HL-60 (cell line): Measurements from ENCODE around the gene TMEM121B.

ENCODE experiments used
- DNase-seq, 2 experiments: peaks; one replicate each; pipeline ENCODE4 v3.0.0-alpha.2; 2010 to 2020; ENCODE audit warnings: low read depth in 1 of 2, low spot score in 1 of 2
- H3K27ac ChIP-seq: fragments of 250-450 bp; sonication (Bioruptor Pico); replicated peaks from 2 replicates; pipeline ENCODE4 v1.5.1; 2020; ENCODE audit warnings: mild to moderate bottlenecking, moderate library complexity
- H3K27me3 ChIP-seq: fragments of 250-450 bp; sonication (Bioruptor Pico); 2 replicates; pipeline ENCODE4 v1.5.1; 2021; ENCODE audit warnings: mild to moderate bottlenecking, moderate library complexity; ENCODE audit not compliant: insufficient read depth, poor library complexity, severe bottlenecking
- H3K4me3 ChIP-seq: replicated peaks from 2 replicates; pipeline ENCODE4 v1.5.1; 2011; ENCODE audit warnings: mild to moderate bottlenecking, control low read depth, low read length; ENCODE audit not compliant: insufficient read depth
- GABPA ChIP-seq: IDR thresholded peaks from 2 replicates; pipeline ENCODE4 v1.6.1; 2012; ENCODE audit warnings: low read depth
- POLR2AphosphoS5 ChIP-seq: IDR thresholded peaks from 2 replicates; pipeline ENCODE4 v1.6.1; 2012; ENCODE audit warnings: low read depth
- SPI1 ChIP-seq: IDR thresholded peaks from 2 replicates; pipeline ENCODE4 v1.6.1; 2012; ENCODE audit warnings: low read depth, mild to moderate bottlenecking, borderline replicate concordance
- TF ChIP-seq, protein P1 (sequence below): IDR thresholded peaks from 2 replicates; pipeline ENCODE4 v1.6.1; 2012; ENCODE audit warnings: low read depth; ENCODE audit not compliant: insufficient replicate concordance
- TF ChIP-seq, protein P2 (sequence below): IDR thresholded peaks from one replicate; pipeline ENCODE4 v1.5.1; 2011; ENCODE audit warnings: low read length, control low read depth, inconsistent platforms; ENCODE audit not compliant: insufficient read depth

The TMEM121B gene

DNA sequence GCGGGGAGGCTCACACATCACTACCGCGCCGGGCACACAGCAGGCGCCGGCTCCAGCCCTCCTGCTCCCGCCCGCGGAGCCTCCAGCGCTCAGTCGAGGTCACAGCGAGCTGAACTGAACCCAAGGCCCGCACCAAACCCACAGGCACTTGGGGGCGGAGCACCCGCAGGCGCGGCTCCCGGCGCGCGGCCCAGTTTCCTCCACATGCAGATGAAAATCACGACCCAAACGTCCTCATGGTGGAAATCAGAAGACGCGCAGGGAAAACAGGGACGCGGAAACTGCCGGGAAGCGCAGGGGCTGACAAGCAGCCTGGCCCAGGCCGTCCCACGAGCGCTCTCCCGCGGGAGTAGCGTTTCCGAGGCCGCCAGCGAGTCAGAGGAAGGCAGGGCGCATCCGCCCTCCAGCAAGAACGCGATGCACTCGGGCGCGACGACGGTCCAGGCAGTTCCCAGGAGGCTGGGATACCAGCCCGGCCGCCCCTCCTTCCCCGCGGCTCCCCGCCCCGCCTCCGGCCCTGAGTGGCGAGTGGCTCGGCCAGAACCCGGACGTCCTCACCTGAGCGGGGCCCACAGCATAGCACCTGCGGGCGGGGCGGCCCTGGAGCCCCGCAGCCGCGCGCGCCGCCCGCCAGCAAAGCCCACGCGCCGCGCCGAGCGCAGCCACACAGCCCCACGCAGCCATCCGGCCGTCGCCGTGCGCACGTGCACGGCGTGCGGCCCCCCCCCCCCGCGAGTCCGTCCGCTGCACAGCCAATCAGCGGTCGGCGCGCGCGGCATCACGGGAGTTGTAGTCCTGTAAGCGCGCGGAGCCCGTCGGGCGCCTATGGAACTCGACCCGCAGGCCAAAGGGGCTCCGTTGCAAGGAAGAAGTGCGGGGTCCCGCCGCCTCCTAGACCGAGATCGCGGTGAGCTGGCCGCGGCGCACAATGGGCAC lies 37.7 kb upstream of the TMEM121B start, which contains the start of gene HDHD5:
TSS of gene HDHD5 (minus strand) at position 710 of the 936 bp plus-strand sequence. CDS start at position 684, 26 bp downstream.
- Histone ChIP-seq H3K27me3 (no peaks in the 10 kb centered on the region), H3K27ac (peak within 1 kb of the TSS; percentile 80), H3K4me3 (peak within 1 kb of the TSS; percentile 75)
- TF ChIP-seq, protein P1, sequence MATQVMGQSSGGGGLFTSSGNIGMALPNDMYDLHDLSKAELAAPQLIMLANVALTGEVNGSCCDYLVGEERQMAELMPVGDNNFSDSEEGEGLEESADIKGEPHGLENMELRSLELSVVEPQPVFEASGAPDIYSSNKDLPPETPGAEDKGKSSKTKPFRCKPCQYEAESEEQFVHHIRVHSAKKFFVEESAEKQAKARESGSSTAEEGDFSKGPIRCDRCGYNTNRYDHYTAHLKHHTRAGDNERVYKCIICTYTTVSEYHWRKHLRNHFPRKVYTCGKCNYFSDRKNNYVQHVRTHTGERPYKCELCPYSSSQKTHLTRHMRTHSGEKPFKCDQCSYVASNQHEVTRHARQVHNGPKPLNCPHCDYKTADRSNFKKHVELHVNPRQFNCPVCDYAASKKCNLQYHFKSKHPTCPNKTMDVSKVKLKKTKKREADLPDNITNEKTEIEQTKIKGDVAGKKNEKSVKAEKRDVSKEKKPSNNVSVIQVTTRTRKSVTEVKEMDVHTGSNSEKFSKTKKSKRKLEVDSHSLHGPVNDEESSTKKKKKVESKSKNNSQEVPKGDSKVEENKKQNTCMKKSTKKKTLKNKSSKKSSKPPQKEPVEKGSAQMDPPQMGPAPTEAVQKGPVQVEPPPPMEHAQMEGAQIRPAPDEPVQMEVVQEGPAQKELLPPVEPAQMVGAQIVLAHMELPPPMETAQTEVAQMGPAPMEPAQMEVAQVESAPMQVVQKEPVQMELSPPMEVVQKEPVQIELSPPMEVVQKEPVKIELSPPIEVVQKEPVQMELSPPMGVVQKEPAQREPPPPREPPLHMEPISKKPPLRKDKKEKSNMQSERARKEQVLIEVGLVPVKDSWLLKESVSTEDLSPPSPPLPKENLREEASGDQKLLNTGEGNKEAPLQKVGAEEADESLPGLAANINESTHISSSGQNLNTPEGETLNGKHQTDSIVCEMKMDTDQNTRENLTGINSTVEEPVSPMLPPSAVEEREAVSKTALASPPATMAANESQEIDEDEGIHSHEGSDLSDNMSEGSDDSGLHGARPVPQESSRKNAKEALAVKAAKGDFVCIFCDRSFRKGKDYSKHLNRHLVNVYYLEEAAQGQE, result no peak
- TF ChIP-seq, protein P2, sequence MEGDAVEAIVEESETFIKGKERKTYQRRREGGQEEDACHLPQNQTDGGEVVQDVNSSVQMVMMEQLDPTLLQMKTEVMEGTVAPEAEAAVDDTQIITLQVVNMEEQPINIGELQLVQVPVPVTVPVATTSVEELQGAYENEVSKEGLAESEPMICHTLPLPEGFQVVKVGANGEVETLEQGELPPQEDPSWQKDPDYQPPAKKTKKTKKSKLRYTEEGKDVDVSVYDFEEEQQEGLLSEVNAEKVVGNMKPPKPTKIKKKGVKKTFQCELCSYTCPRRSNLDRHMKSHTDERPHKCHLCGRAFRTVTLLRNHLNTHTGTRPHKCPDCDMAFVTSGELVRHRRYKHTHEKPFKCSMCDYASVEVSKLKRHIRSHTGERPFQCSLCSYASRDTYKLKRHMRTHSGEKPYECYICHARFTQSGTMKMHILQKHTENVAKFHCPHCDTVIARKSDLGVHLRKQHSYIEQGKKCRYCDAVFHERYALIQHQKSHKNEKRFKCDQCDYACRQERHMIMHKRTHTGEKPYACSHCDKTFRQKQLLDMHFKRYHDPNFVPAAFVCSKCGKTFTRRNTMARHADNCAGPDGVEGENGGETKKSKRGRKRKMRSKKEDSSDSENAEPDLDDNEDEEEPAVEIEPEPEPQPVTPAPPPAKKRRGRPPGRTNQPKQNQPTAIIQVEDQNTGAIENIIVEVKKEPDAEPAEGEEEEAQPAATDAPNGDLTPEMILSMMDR, result no peak
- TF ChIP-seq POLR2AphosphoS5, result 0 out of 2 replicates have a peak, but pooled peaks have one; percentile 26
- no peak for TF ChIP-seq SPI1
- TF ChIP-seq GABPA, result no peak
- DNase-seq, result peak; percentile 68 to 82

DNA sequence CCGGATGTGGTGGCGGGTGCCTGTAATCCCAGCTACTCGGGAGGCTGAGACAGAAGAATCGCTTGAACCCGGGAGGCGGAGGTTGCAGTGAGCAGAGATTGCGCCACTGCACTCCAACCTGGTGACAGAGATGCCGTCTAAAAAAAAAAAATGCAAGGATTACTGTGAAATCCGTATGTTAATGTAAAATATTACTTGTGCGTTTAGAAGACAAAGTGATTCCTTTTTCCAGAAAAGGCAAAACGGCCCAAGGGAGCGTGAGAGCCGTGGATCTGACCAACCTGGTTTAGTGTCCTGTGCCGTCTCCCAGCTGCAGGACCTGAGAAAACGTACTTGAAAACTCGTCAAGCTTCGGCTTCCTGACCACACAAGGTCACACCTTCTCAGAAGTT lies 37.0 kb upstream of the TMEM121B start:
- TF ChIP-seq, protein P1, result no peak
- TF ChIP-seq, protein P2, result no peak
- no peak for TF ChIP-seq POLR2AphosphoS5
- no peak for TF ChIP-seq SPI1
- TF ChIP-seq GABPA, result no peak
- Histone ChIP-seq H3K27me3 (no peaks in the 10 kb centered on the region), H3K27ac (peak overlapping the region; percentile 80), H3K4me3 (peak overlapping the region; percentile 75)
- DNase-seq, result peak in 1 of 2 experiments; percentile 7

DNA sequence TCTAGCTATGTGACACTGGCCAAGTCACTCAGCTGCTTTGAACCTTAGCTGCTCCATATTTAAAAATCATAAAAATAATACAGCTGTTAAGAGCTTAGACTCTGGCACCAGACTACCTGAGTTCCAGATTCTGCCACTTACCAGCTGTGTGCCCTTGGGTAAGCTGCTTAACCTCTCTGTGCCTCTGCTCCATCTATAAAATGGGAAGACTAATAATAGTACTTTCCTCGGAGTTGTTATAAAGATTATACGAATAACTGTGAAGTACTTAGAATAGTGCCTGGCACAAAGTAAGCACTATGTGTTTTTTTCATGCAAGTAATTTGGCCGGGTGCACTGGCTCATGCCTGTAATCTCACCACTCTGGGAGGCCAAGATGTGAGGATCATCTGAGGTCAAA lies 36.6 kb upstream of the TMEM121B start:
- Histone ChIP-seq H3K4me3 (peak overlapping the region; percentile 75), H3K27ac (peak overlapping the region; percentile 80), H3K27me3 (no peaks in the 10 kb centered on the region)
- DNase-seq, result no peak
- TF ChIP-seq, protein P1, result no peak
- TF ChIP-seq GABPA (no peak), POLR2AphosphoS5 (no peak), SPI1 (no peak)
- TF ChIP-seq, protein P2, result no peak
